Tibial artery (tissue), 4 donors: Measurements from ENCODE around the gene STAM.

Experiments used
- DNase-seq, 2 donors: peaks; one replicate each; pipeline ENCODE4 v3.0.0-alpha.2; 2019
- H3K27ac ChIP-seq, 2 donors: fragments of 200-600 bp; sonication (generic) in 1 of 2; 1 replicate in 1 of 2; 2 replicates in 1 of 2; pipeline ENCODE4 v1.5.1; 2018 to 2019; ENCODE audit warnings: mild to moderate bottlenecking in 1 of 2
- H3K27me3 ChIP-seq, 2 donors: fragments of 200-600 bp; sonication (generic) in 1 of 2; one replicate each; pipeline versions ENCODE4 v1.5.1 to v1.6.0; 2016 to 2019
- H3K36me3 ChIP-seq, 3 donors: fragments of 200-600 bp; sonication (generic) in 2 of 3; one replicate each; pipeline ENCODE4 v1.5.1; 2016 to 2019; ENCODE audit warnings: mild to moderate bottlenecking in 2 of 3
- H3K4me1 ChIP-seq, 4 donors: fragments of 200-600 bp; sonication (generic) in 2 of 4; 1 replicate in 3 of 4; 2 replicates in 1 of 4; pipeline ENCODE4 v1.5.1; 2016 to 2019
- H3K4me3 ChIP-seq, 2 donors: fragments of 200-600 bp; sonication (generic) in 1 of 2; 1 replicate in 1 of 2; 2 replicates in 1 of 2; pipeline ENCODE4 v1.5.1; 2018 to 2019; ENCODE audit warnings: mild to moderate bottlenecking in 2 of 2
- H3K9me3 ChIP-seq, 3 donors: fragments of 200-600 bp; sonication (generic) in 1 of 3; one replicate each; pipeline ENCODE4 v1.5.1; 2016 to 2019
- CTCF ChIP-seq, 2 experiments: fragments of 200-600 bp in 1 of 2; fragments of 450-650 bp in 1 of 2; IDR thresholded peaks; one replicate each; pipeline ENCODE4 v1.5.1; 2017 to 2019; ENCODE audit warnings: antibody characterized with exemption in 2 of 2, mild to moderate bottlenecking in 1 of 2, moderate library complexity in 1 of 2
- intact Hi-C: fragments of 100-400 bp; cut with DNase I; formaldehyde crosslinking; loops from one replicate; pipeline ENCODE4 v1.15.0; 2023; ENCODE audit warnings: low total_unique reads

Gene STAM

GRCh38 chr10:17668435-17669184 is 24.7 kb downstream of the STAM start:
- H3K27me3 ChIP-seq = no peaks in the 10 kb centered on the region
- H3K36me3 ChIP-seq = no peaks in the 10 kb centered on the region
- H3K9me3 ChIP-seq = no peaks in the 10 kb centered on the region
- H3K4me1 ChIP-seq = peaks cover 0 to 8% (median 3%) of the 10 kb centered on the region in 4 donors
- TF ChIP-seq CTCF (IDR thresholded peaks at IDR 0.05) = no peak
- intact Hi-C loops = no loop called here
- no peak for DNase-seq
- H3K4me3 ChIP-seq = no peak overlapping the region
- no peak overlapping the region for H3K27ac ChIP-seq

GRCh38 chr10:17669185-17669872 is 25.4 kb downstream of the STAM start:
- intact Hi-C loops = no loop called here
- H3K27ac ChIP-seq = no peak overlapping the region
- no peaks in the 10 kb centered on the region for H3K9me3 ChIP-seq

GRCh38 chr10:17671307-17671706 is 27.4 kb downstream of the STAM start:
- no peaks in the 10 kb centered on the region for H3K27me3 ChIP-seq
- H3K4me1 ChIP-seq = peaks cover 0 to 3% (median 0%) of the 10 kb centered on the region in 4 donors
- no peak for DNase-seq
- no peak for TF ChIP-seq CTCF (IDR thresholded peaks at IDR 0.05)
- intact Hi-C loops = no loop called here
- no peaks in the 10 kb centered on the region for H3K36me3 ChIP-seq
- no peak overlapping the region for H3K27ac ChIP-seq
- no peak overlapping the region for H3K4me3 ChIP-seq
- no peaks in the 10 kb centered on the region for H3K9me3 ChIP-seq

More at GRCh38 chr10:17669185-17669872, 25.4 kb downstream of the STAM start:
- Histone ChIP-seq H3K4me3 (no peak overlapping the region), H3K27me3 (no peaks in the 10 kb centered on the region), H3K4me1 (peaks cover 0 to 8% (median 3%) of the 10 kb centered on the region in 4 donors), H3K36me3 (no peaks in the 10 kb centered on the region)
- DNase-seq = no peak
- no peak for TF ChIP-seq CTCF (IDR thresholded peaks at IDR 0.05)

GRCh38 chr10:17673471-17674061 is 29.6 kb downstream of the STAM start:
- no peaks in the 10 kb centered on the region for H3K36me3 ChIP-seq
- intact Hi-C loops = no loop called here
- no peak overlapping the region for H3K27ac ChIP-seq
- DNase-seq = no peak
- no peak overlapping the region for H3K4me3 ChIP-seq
- H3K4me1 ChIP-seq = no peaks in the 10 kb centered on the region
- no peaks in the 10 kb centered on the region for H3K9me3 ChIP-seq
- H3K27me3 ChIP-seq = no peaks in the 10 kb centered on the region
- no peak for TF ChIP-seq CTCF (IDR thresholded peaks at IDR 0.05)

- intact Hi-C loops = no loop called here
- Histone ChIP-seq H3K4me1 (no peaks in the 10 kb centered on the region), H3K27me3 (no peaks in the 10 kb centered on the region), H3K4me3 (no peak overlapping the region), H3K27ac (no peak overlapping the region), H3K36me3 (no peaks in the 10 kb centered on the region), H3K9me3 (no peaks in the 10 kb centered on the region)
- TF ChIP-seq CTCF (IDR thresholded peaks at IDR 0.05) = no peak
- no peak for DNase-seq
Observed at GRCh38 chr10:17674566-17674965, 30.6 kb downstream of the STAM start.
